GM19467 (cell line): ENCODE data around the gene ZNF281.
A peak's percentile ranks its signal among the peaks of the same experiment; 100 is the strongest.
"Not testable (repeated sequence)": the region's sequence is repeated elsewhere in the genome, so short reads cannot be mapped to it uniquely, and the experiment has no call there.

Experiments
- ATAC-seq: cut with Tn5 transposase; IDR thresholded peaks from one replicate; pipeline ENCODE4 v1.9.1; 2021; ENCODE audit warnings: mild to moderate bottlenecking, moderate library complexity; ENCODE audit not compliant: unreplicated experiment

ZNF281 gene

GRCh38 chr1:200432586-200432985, 22.8 kb upstream of the ZNF281 start:
- no peak for ATAC-seq

- ATAC-seq: no peak
Observed at GRCh38 chr1:200429221-200429751, 19.4 kb upstream of the ZNF281 start.

GRCh38 chr1:200428482-200429205, 18.8 kb upstream of the ZNF281 start:
- ATAC-seq: no peak

GRCh38 chr1:200427744-200428143, 17.9 kb upstream of the ZNF281 start:
- ATAC-seq: no peak

- no peak for ATAC-seq
Observed at GRCh38 chr1:200426196-200426595, 16.4 kb upstream of the ZNF281 start.

- ATAC-seq: no peak
Observed at GRCh38 chr1:200423235-200423634, 13.4 kb upstream of the ZNF281 start.

- no peak for ATAC-seq
Observed at GRCh38 chr1:200422211-200422610, 12.4 kb upstream of the ZNF281 start.

- ATAC-seq: peak; percentile 68
Observed at GRCh38 chr1:200415789-200416593, 6.2 kb upstream of the ZNF281 start.

- peak; percentile 49 for ATAC-seq
Observed at GRCh38 chr1:200415227-200415626, 5.4 kb upstream of the ZNF281 start.

- no peak for ATAC-seq
Observed at GRCh38 chr1:200414657-200415056, 4.8 kb upstream of the ZNF281 start.

GRCh38 chr1:200413766-200414165, 3.9 kb upstream of the ZNF281 start:
- not testable (repeated sequence) for ATAC-seq

GRCh38 chr1:200411406-200412257, 1.8 kb upstream of the ZNF281 start:
- ATAC-seq: no peak

GRCh38 chr1:200410566-200410878, 686 bp upstream of the ZNF281 start:
- ATAC-seq: no peak

GRCh38 chr1:200409203-200409760, 554 bp downstream of the ZNF281 start:
- ATAC-seq: peak; percentile 20

- ATAC-seq: no peak
Observed at GRCh38 chr1:200406161-200406797, 3.6 kb downstream of the ZNF281 start.

- no peak for ATAC-seq
Observed at GRCh38 chr1:200405264-200405663, 4.6 kb downstream of the ZNF281 start.

GRCh38 chr1:200401708-200402107, 8.1 kb downstream of the ZNF281 start:
- no peak for ATAC-seq

GRCh38 chr1:200401263-200401662, 8.6 kb downstream of the ZNF281 start:
- no peak for ATAC-seq

GRCh38 chr1:200400556-200400955, 9.3 kb downstream of the ZNF281 start:
- no peak for ATAC-seq

- no peak for ATAC-seq
Observed at GRCh38 chr1:200399860-200400259, 10.0 kb downstream of the ZNF281 start.
